ENCODE data around the gene SAFB2. TPM values are rescaled to one million over a fixed set of nuclear protein-coding genes. Genes with fewer than 3 reads are reported as not detected.

SAFB2 gene
- total and polyA plus RNA-seq, 9 of the 15 experiments (the other 6 are each of a cell fraction or from before 2014, with no cell fraction given): 4.5 to 103 (median 47.3) TPM

- Histone ChIP-seq H3K9me3 (replicated peaks; ENCODE audit: control insufficient read depth, insufficient read depth, low read depth, low read length) (no peaks in the 10 kb centered on the region), H3K79me2 (ENCODE audit: control insufficient read depth, insufficient read depth, low read length) (no peaks in the 10 kb centered on the region), H4K20me1 (replicated peaks; ENCODE audit: control insufficient read depth, insufficient read depth, low read length) (peaks cover 2% of the 10 kb centered on the region; the same call in 1 of the 2 replicates), H3K4me1 (replicated peaks in 1 of 2; ENCODE audit: control insufficient read depth in 2 of 2, insufficient read depth in 2 of 2, low read length in 2 of 2) (no peaks in the 10 kb centered on the region), H3K36me3 (ENCODE audit: control insufficient read depth, insufficient read depth, low read length) (peaks cover 94% of the 10 kb centered on the region), H3K27me3 (ENCODE audit: control insufficient read depth in 2 of 2, insufficient read depth in 2 of 2, low read length in 2 of 2) (no peaks in the 10 kb centered on the region), H3K9ac (ENCODE audit: insufficient read depth in 1 of 2, low read depth in 2 of 2, low read length in 2 of 2) (no peak overlapping the region), H3K4me2 (ENCODE audit: insufficient read depth, low read length) (no peak overlapping the region), H3K9me1 (ENCODE audit: control insufficient read depth, insufficient read depth, low read length) (no peaks in the 10 kb centered on the region), H2AFZ (ENCODE audit: low read depth, low read length) (no peak overlapping the region), H3K27ac (ENCODE audit: extremely low read depth, low read depth, low read length) (no peak overlapping the region), H3K4me3 (no peak overlapping the region)
- CTCF ChIA-PET (ENCODE audit: low intra/inter-chr PET ratio): no interaction called here
- in situ Hi-C loops (cut with MboI) (no loop called here), intact Hi-C loops (cut with micrococcal nuclease) (no loop called here)
- ATAC-seq: no peak
- POLR2A ChIA-PET: interaction anchor here (1.0 to 1.5 kb wide), 6 partner anchors 10 to 36 kb away, joined by 3 to 5 read pairs (median 4); no protein-coding TSS in a partner anchor
- 100% methylated on average over 5 of the region's 5 CpGs for WGBS (ENCODE audit: insufficient coverage, low coverage, missing lambda C conversion rate)
- BruUV-seq (replicated peaks): no TSS peak
- DNase-seq (ENCODE audit: extremely low read depth in 1 of 4, low spot score in 3 of 4): no peak
- no peak for FAIRE-seq
- no peak for TF ChIP-seq BRCA1 (IDR thresholded peaks at IDR 0.05)
- no peak for TF ChIP-seq BRCA1 (CRISPR knock-in tag; IDR thresholded peaks at IDR 0.05)
- TF ChIP-seq MBD2 (IDR thresholded peaks at IDR 0.05; ENCODE audit: borderline replicate concordance, low read depth): no peak
- no peak for TF ChIP-seq OTX1 (CRISPR knock-in tag; IDR thresholded peaks at IDR 0.05)
- TF ChIP-seq RNF2 (IDR thresholded peaks at IDR 0.05): no peak
- TF ChIP-seq HDAC6 (IDR thresholded peaks at IDR 0.05; ENCODE audit: low read depth, low read length): no peak
- no peak for TF ChIP-seq AFF1 (IDR thresholded peaks at IDR 0.05; ENCODE audit: low read depth in 1 of 2, partially characterized antibody in 2 of 2)
- no peak for TF ChIP-seq SETDB1 (IDR thresholded peaks at IDR 0.05; ENCODE audit: low read length)
- TF ChIP-seq IRF2 (CRISPR knock-in tag; IDR thresholded peaks at IDR 0.05): no peak
- no peak for TF ChIP-seq TCF15 (CRISPR knock-in tag; IDR thresholded peaks at IDR 0.05)
- TF ChIP-seq NFIX (CRISPR knock-in tag; IDR thresholded peaks at IDR 0.05; ENCODE audit: low read depth): no peak
- no peak for TF ChIP-seq ZBTB43 (CRISPR knock-in tag; IDR thresholded peaks at IDR 0.05)
- no peak for TF ChIP-seq POLR2AphosphoS2 (IDR thresholded peaks at IDR 0.05; ENCODE audit: low read length)
- TF ChIP-seq THAP7 (CRISPR knock-in tag; IDR thresholded peaks at IDR 0.05): no peak
- TF ChIP-seq THRA (IDR thresholded peaks at IDR 0.05): no peak
These were observed 32.8 kb upstream of the SAFB2 start for GRCh38 chr19:5655412-5655811.

All from K562 (cell line).